ENCODE results near the gene MAST4. TPM values are rescaled to one million over a fixed set of nuclear protein-coding genes. Genes with fewer than 3 reads are reported as not detected.

Gene MAST4
- total RNA-seq, 4 donors from 2014 or later = 16.2 to 32.8 (median 25.0) TPM

- ATAC-seq = no peak
- TF ChIP-seq POLR2A (IDR thresholded peaks at IDR 0.05) (no peak), CTCF (IDR thresholded peaks at IDR 0.05) (peak; percentile 67 to 84 (median 76))
- Histone ChIP-seq H3K36me3 (peaks cover 3 to 51% of the 10 kb centered on the region in 2 donors), H3K4me1 (peaks cover 0 to 37% (median 0%) of the 10 kb centered on the region in 3 donors), H3K4me3 (no peak overlapping the region), H3K27me3 (no peaks in the 10 kb centered on the region), H3K9me3 (no peaks in the 10 kb centered on the region), H3K27ac (peak overlapping the region in 3 of 4 donors; percentile 26 to 56 (median 29))
- WGBS, 2 donors (ENCODE audit: low coverage in 1 of 2) = 38 to 52% methylated on average over 3 to 5 of the region's 5 CpGs
These were observed 560.9 kb downstream of the MAST4 start for GRCh38 chr5:67156976-67157583.

- no peak for ATAC-seq
These were observed 564.1 kb downstream of the MAST4 start for GRCh38 chr5:67160272-67160671.

GRCh38 chr5:67160985-67161384 lies 564.8 kb downstream of the MAST4 start:
- Histone ChIP-seq H3K4me3 (no peak overlapping the region), H3K27ac (peak overlapping the region in 2 of 4 donors; percentile 23 to 48), H3K36me3 (peaks cover 0 to 50% of the 10 kb centered on the region in 2 donors), H3K9me3 (no peaks in the 10 kb centered on the region), H3K4me1 (peaks cover 0 to 47% (median 3%) of the 10 kb centered on the region in 3 donors), H3K27me3 (no peaks in the 10 kb centered on the region)
- 30 to 68% methylated on average over 3 of the region's 3 CpGs for WGBS, 2 donors (ENCODE audit: low coverage in 1 of 2)
- TF ChIP-seq POLR2A (IDR thresholded peaks at IDR 0.05) (no peak), POLR2AphosphoS5 (IDR thresholded peaks at IDR 0.05) (peak; percentile 11), CTCF (IDR thresholded peaks at IDR 0.05) (no peak)
- peak; percentile 53 for ATAC-seq

More at GRCh38 chr5:67160272-67160671, 564.1 kb downstream of the MAST4 start:
- no peaks in the 10 kb centered on the region for H3K27me3 ChIP-seq
- TF ChIP-seq EP300 (IDR thresholded peaks at IDR 0.05) (no peak), POLR2A (IDR thresholded peaks at IDR 0.05) (no peak), POLR2AphosphoS5 (IDR thresholded peaks at IDR 0.05) (no peak), CTCF (IDR thresholded peaks at IDR 0.05) (no peak)
- H3K9me3 ChIP-seq = no peaks in the 10 kb centered on the region
- H3K4me1 ChIP-seq = peaks cover 0 to 41% (median 0%) of the 10 kb centered on the region in 3 donors
- 82 to 100% methylated on average over 2 to 3 of the region's 3 CpGs for WGBS, 2 donors (ENCODE audit: low coverage in 1 of 2)
- H3K4me3 ChIP-seq = no peak overlapping the region
- H3K27ac ChIP-seq = peak overlapping the region in 2 of 4 donors; percentile 23 to 48
- peaks cover 0 to 51% of the 10 kb centered on the region in 2 donors for H3K36me3 ChIP-seq

GRCh38 chr5:67161767-67162166 lies 565.6 kb downstream of the MAST4 start:
- H3K36me3 ChIP-seq = peaks cover 0 to 46% of the 10 kb centered on the region in 2 donors
- H3K4me1 ChIP-seq = peaks cover 0 to 48% (median 10%) of the 10 kb centered on the region in 3 donors
- no peaks in the 10 kb centered on the region for H3K27me3 ChIP-seq
- H3K4me3 ChIP-seq = no peak overlapping the region
- ATAC-seq = no peak
- H3K9me3 ChIP-seq = no peaks in the 10 kb centered on the region
- H3K27ac ChIP-seq = peak overlapping the region in 2 of 4 donors; percentile 23 to 48
- 54 to 76% methylated on average over 5 of the region's 5 CpGs for WGBS, 2 donors (ENCODE audit: low coverage in 1 of 2)
- TF ChIP-seq POLR2AphosphoS5 (IDR thresholded peaks at IDR 0.05) = no peak
- TF ChIP-seq CTCF (IDR thresholded peaks at IDR 0.05) = no peak

- H3K9me3 ChIP-seq = no peaks in the 10 kb centered on the region
- 96% methylated on average over 9 to 13 of the region's 44 CpGs for WGBS, 2 donors (ENCODE audit: low coverage in 1 of 2)
- H3K27ac ChIP-seq = no peak overlapping the region
- H3K4me1 ChIP-seq = peaks cover 0 to 42% (median 10%) of the 10 kb centered on the region in 3 donors
- no peak for TF ChIP-seq EP300 (IDR thresholded peaks at IDR 0.05)
- TF ChIP-seq CTCF (IDR thresholded peaks at IDR 0.05) = no peak
- no peak for TF ChIP-seq POLR2A (IDR thresholded peaks at IDR 0.05)
- no peak overlapping the region for H3K4me3 ChIP-seq
- H3K36me3 ChIP-seq = peaks cover 0 to 51% of the 10 kb centered on the region in 2 donors
- ATAC-seq = no peak
- no peaks in the 10 kb centered on the region for H3K27me3 ChIP-seq
These were observed 567.1 kb downstream of the MAST4 start for GRCh38 chr5:67163231-67163756.

Data from gastroesophageal sphincter (tissue), 4 donors.